Neuronal stem cell (in vitro differentiated cells): Measurements from ENCODE around the gene KYNU.

Source experiments
- DNase-seq: peaks from one replicate; pipeline ENCODE4 v3.0.0-alpha.2; 2013; ENCODE audit warnings: low spot score
- H2AFZ ChIP-seq: one replicate; pipeline ENCODE4 v1.6.1; 2013; ENCODE audit warnings: mild to moderate bottlenecking, low read length, inconsistent platforms
- H2AK5ac ChIP-seq: 2 replicates; pipeline ENCODE4 v1.6.1; 2013; ENCODE audit warnings: low read depth, mild to moderate bottlenecking, inconsistent platforms, low read length, moderate library complexity, mixed read lengths
- H2BK120ac ChIP-seq: 2 replicates; pipeline ENCODE4 v1.6.1; 2013; ENCODE audit warnings: low read depth, mild to moderate bottlenecking, inconsistent platforms, low read length, moderate library complexity, mixed read lengths
- H2BK12ac ChIP-seq: one replicate; pipeline ENCODE4 v1.6.1; 2013; ENCODE audit warnings: low read length, inconsistent platforms
- H2BK15ac ChIP-seq: 2 replicates; pipeline ENCODE4 v1.6.1; 2013; ENCODE audit warnings: mild to moderate bottlenecking, low read length, inconsistent platforms, mixed read lengths
- H2BK5ac ChIP-seq: one replicate; pipeline ENCODE4 v1.6.1; 2013; ENCODE audit warnings: inconsistent platforms, mild to moderate bottlenecking, low read length, moderate library complexity
- H3K14ac ChIP-seq: one replicate; pipeline ENCODE4 v1.6.1; 2013; ENCODE audit warnings: low read length, inconsistent platforms
- H3K18ac ChIP-seq: 2 replicates; pipeline ENCODE4 v1.6.1; 2013; ENCODE audit warnings: low read length, inconsistent platforms
- H3K23ac ChIP-seq: 2 replicates; pipeline ENCODE4 v1.6.1; 2013; ENCODE audit warnings: low read depth, mild to moderate bottlenecking, mixed read lengths, low read length, inconsistent platforms; ENCODE audit not compliant: poor library complexity
- H3K27ac ChIP-seq: replicated peaks from 3 replicates; pipeline ENCODE4 v1.5.1; 2013; ENCODE audit warnings: low read length, inconsistent platforms
- H3K27me3 ChIP-seq, 3 experiments: 2 replicates each; pipeline ENCODE4 v1.6.1; 2013; ENCODE audit warnings: low read length in 3 of 3, mild to moderate bottlenecking in 2 of 3, inconsistent platforms in 1 of 3, low read depth in 1 of 3, mixed read lengths in 1 of 3, moderate library complexity in 1 of 3; ENCODE audit not compliant: control insufficient read depth in 3 of 3, insufficient read depth in 3 of 3
- H3K36me3 ChIP-seq, 2 donors: replicated peaks in 1 of 2; 2 replicates each; pipeline ENCODE4 v1.6.1; 2013; ENCODE audit warnings: low read length in 2 of 2; ENCODE audit not compliant: control insufficient read depth in 2 of 2, insufficient read depth in 2 of 2
- H3K4ac ChIP-seq: 2 replicates; pipeline ENCODE4 v1.6.1; 2013; ENCODE audit warnings: inconsistent platforms, mild to moderate bottlenecking, low read length, moderate library complexity
- H3K4me1 ChIP-seq, 2 donors: 1 replicate in 1 of 2; 2 replicates in 1 of 2; pipeline ENCODE4 v1.6.1; 2013; ENCODE audit warnings: low read length in 2 of 2, low read depth in 1 of 2; ENCODE audit not compliant: control insufficient read depth in 2 of 2, insufficient read depth in 1 of 2
- H3K4me2 ChIP-seq: one replicate; pipeline ENCODE4 v1.6.1; 2013; ENCODE audit warnings: mild to moderate bottlenecking, low read length, inconsistent platforms; ENCODE audit not compliant: insufficient read depth, poor library complexity, severe bottlenecking
- H3K4me3 ChIP-seq, 2 donors: 2 replicates each; pipeline ENCODE4 v1.5.1; 2013; ENCODE audit warnings: low read length in 2 of 2, mild to moderate bottlenecking in 2 of 2, inconsistent platforms in 1 of 2, moderate library complexity in 1 of 2
- H3K79me1 ChIP-seq: one replicate; pipeline ENCODE4 v1.6.1; 2013; ENCODE audit warnings: low read depth, mild to moderate bottlenecking, inconsistent platforms, low read length, moderate library complexity
- H3K9ac ChIP-seq: one replicate; pipeline ENCODE4 v1.6.1; 2013; ENCODE audit warnings: mild to moderate bottlenecking, low read depth, low read length, inconsistent platforms; ENCODE audit not compliant: poor library complexity
- H3K9me3 ChIP-seq, 2 donors: replicated peaks in 1 of 2; 2 replicates each; pipeline versions ENCODE3 to v1.6.1; 2013; ENCODE audit warnings: low read length in 2 of 2, mild to moderate bottlenecking in 2 of 2, inconsistent platforms in 1 of 2, low read depth in 1 of 2, mixed read lengths in 1 of 2, moderate library complexity in 1 of 2; ENCODE audit not compliant: control insufficient read depth in 2 of 2, insufficient read depth in 1 of 2
- H4K8ac ChIP-seq: one replicate; pipeline ENCODE4 v1.6.1; 2013; ENCODE audit warnings: low read depth, mild to moderate bottlenecking, inconsistent platforms, low read length, moderate library complexity
- H4K91ac ChIP-seq: one replicate; pipeline ENCODE4 v1.6.1; 2013; ENCODE audit warnings: low read length, low read depth, mild to moderate bottlenecking, inconsistent platforms; ENCODE audit not compliant: poor library complexity
- WGBS, 2 donors: extraction: QIAGEN DNeasy Blood & Tissue Kit; methylation state at CpG; one replicate each; pipeline ENCODE4 v1.1.7; 2013; ENCODE audit warnings: missing lambda C conversion rate in 2 of 2, mixed read lengths in 1 of 2; ENCODE audit not compliant: insufficient read length in 2 of 2, insufficient replicate concordance in 1 of 2; ENCODE audit errors: extremely low coverage in 2 of 2; 5-methylcytosine and 5-hydroxymethylcytosine counted together

Gene KYNU

DNA sequence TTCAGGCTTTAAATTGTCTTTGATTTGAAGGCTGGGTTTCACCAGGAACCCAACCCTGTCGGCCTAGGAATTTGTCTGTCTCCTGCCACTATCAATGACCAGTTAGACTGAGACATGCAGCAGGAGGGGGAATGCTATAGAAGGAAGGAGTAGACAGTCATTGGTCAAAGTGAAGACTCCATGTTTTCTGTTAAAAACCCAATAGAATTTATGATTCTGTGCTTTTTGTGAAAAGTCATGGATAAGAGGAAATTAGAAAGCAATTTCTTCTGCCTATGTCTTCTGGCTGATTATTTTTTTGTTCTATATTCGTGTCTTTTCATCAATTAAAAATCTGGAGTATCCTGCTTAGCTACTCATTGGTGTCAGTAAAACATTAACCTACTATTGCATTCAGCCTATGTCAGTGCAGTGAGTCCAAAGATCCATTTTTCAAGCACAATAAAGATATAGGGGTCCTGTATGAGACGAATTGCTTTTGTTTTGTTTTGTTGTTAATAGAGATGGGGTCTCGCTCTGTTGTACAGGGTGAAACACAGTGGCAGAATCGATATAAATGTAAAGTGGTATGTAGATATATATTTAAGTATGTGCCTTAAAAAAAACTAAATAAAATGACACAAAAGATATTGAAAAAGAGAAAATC, 7.9 kb upstream of the KYNU start:
- H3K18ac ChIP-seq, result no peak overlapping the region
- no peak overlapping the region for H3K14ac ChIP-seq
- no peak overlapping the region for H4K91ac ChIP-seq
- WGBS, 2 donors, result no CpG with 5 or more reads among the region's 5 CpGs
- H3K9ac ChIP-seq, result no peak overlapping the region
- H3K4me3 ChIP-seq, result no peak overlapping the region
- no peak for DNase-seq
- H3K27ac ChIP-seq, result no peak overlapping the region
- H3K79me1 ChIP-seq, result no peaks in the 10 kb centered on the region
- H3K23ac ChIP-seq, result no peak overlapping the region
- no peak overlapping the region for H2BK5ac ChIP-seq
- no peaks in the 10 kb centered on the region for H3K4me1 ChIP-seq
- no peak overlapping the region for H2BK120ac ChIP-seq
- H2AFZ ChIP-seq, result no peak overlapping the region
- H2BK12ac ChIP-seq, result no peak overlapping the region
- no peak overlapping the region for H2AK5ac ChIP-seq
- no peak overlapping the region for H3K4ac ChIP-seq
- H4K8ac ChIP-seq, result no peak overlapping the region
- H3K27me3 ChIP-seq, result no peaks in the 10 kb centered on the region
- no peak overlapping the region for H2BK15ac ChIP-seq
- H3K9me3 ChIP-seq, result no peaks in the 10 kb centered on the region
- H3K4me2 ChIP-seq, result no peak overlapping the region
- no peaks in the 10 kb centered on the region for H3K36me3 ChIP-seq

- H2BK5ac ChIP-seq, result no peak overlapping the region
- H4K8ac ChIP-seq, result no peak overlapping the region
- no peak overlapping the region for H3K23ac ChIP-seq
- H2AFZ ChIP-seq, result no peak overlapping the region
- DNase-seq, result no peak
- H2BK15ac ChIP-seq, result no peak overlapping the region
- H3K79me1 ChIP-seq, result no peaks in the 10 kb centered on the region
- no peaks in the 10 kb centered on the region for H3K4me1 ChIP-seq
- no peak overlapping the region for H2AK5ac ChIP-seq
- H3K14ac ChIP-seq, result no peak overlapping the region
- no peak overlapping the region for H3K4me2 ChIP-seq
- no peaks in the 10 kb centered on the region for H3K27me3 ChIP-seq
- H4K91ac ChIP-seq, result no peak overlapping the region
- no peaks in the 10 kb centered on the region for H3K9me3 ChIP-seq
- no peak overlapping the region for H3K4ac ChIP-seq
- no peaks in the 10 kb centered on the region for H3K36me3 ChIP-seq
- H2BK12ac ChIP-seq, result no peak overlapping the region
- no peak overlapping the region for H3K27ac ChIP-seq
- H3K9ac ChIP-seq, result no peak overlapping the region
- no peak overlapping the region for H2BK120ac ChIP-seq
- H3K18ac ChIP-seq, result no peak overlapping the region
- no peak overlapping the region for H3K4me3 ChIP-seq
- no CpG with 5 or more reads among the region's 2 CpGs for WGBS, 2 donors
Observed at GRCh38 chr2:142870526-142870925, 6.9 kb upstream of the KYNU start.

DNA sequence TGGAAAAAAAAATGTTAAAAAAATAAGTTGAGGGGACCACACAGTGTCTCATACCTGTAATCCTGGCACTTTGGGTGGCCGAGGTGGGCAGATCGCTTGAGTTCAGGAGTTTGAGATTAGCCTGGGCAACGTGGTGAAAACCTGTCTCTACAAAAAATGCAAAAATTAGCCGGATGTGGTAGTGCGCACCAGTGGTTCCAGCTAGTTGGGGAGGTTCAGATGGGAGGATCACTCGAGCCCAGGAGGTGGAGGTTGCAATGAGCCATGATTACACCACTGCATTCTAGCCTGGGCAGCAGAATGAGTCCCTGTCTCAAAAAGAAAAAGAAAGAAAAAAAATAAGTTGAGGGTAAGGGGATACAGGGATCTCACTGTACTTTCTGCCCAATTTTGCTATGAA, 6.1 kb upstream of the KYNU start:
- H3K79me1 ChIP-seq, result no peaks in the 10 kb centered on the region
- WGBS, 2 donors, result no CpG with 5 or more reads among the region's 6 CpGs

GRCh38 chr2:142872882-142873724, 4.4 kb upstream of the KYNU start:
- WGBS, 2 donors, result no CpG with 5 or more reads among the region's 6 CpGs
- no peak overlapping the region for H3K4me3 ChIP-seq
- H3K4me1 ChIP-seq, result no peaks in the 10 kb centered on the region
- H2AFZ ChIP-seq, result no peak overlapping the region
- no peak overlapping the region for H3K9ac ChIP-seq
- H4K91ac ChIP-seq, result no peak overlapping the region
- H3K27ac ChIP-seq, result no peak overlapping the region
- H3K23ac ChIP-seq, result no peak overlapping the region
- no peaks in the 10 kb centered on the region for H3K36me3 ChIP-seq
- no peak overlapping the region for H2BK120ac ChIP-seq
- no peak overlapping the region for H2BK5ac ChIP-seq
- no peak overlapping the region for H3K4ac ChIP-seq
- H3K79me1 ChIP-seq, result no peaks in the 10 kb centered on the region
- no peak overlapping the region for H3K4me2 ChIP-seq
- H3K9me3 ChIP-seq, result no peaks in the 10 kb centered on the region
- no peak overlapping the region for H3K14ac ChIP-seq
- no peak overlapping the region for H2BK12ac ChIP-seq
- no peak overlapping the region for H2BK15ac ChIP-seq
- no peak overlapping the region for H3K18ac ChIP-seq
- no peaks in the 10 kb centered on the region for H3K27me3 ChIP-seq
- H4K8ac ChIP-seq, result no peak overlapping the region
- no peak for DNase-seq
- H2AK5ac ChIP-seq, result no peak overlapping the region

More for the DNA sequence above, 6.1 kb upstream of the KYNU start:
- no peak overlapping the region for H3K9ac ChIP-seq
- no peak overlapping the region for H3K14ac ChIP-seq
- H3K23ac ChIP-seq, result no peak overlapping the region
- no peak overlapping the region for H2AFZ ChIP-seq
- H3K4me2 ChIP-seq, result no peak overlapping the region
- H3K4me3 ChIP-seq, result no peak overlapping the region
- no peak overlapping the region for H3K27ac ChIP-seq
- no peaks in the 10 kb centered on the region for H3K4me1 ChIP-seq
- no peaks in the 10 kb centered on the region for H3K36me3 ChIP-seq
- H3K27me3 ChIP-seq, result no peaks in the 10 kb centered on the region
- no peak overlapping the region for H2BK12ac ChIP-seq
- no peak overlapping the region for H4K8ac ChIP-seq
- no peaks in the 10 kb centered on the region for H3K9me3 ChIP-seq
- H3K4ac ChIP-seq, result no peak overlapping the region
- no peak overlapping the region for H2BK15ac ChIP-seq
- no peak overlapping the region for H2BK5ac ChIP-seq
- H4K91ac ChIP-seq, result no peak overlapping the region
- H3K18ac ChIP-seq, result no peak overlapping the region
- H2AK5ac ChIP-seq, result no peak overlapping the region
- no peak overlapping the region for H2BK120ac ChIP-seq
- DNase-seq, result no peak
